Breast epithelium (tissue), 3 donors: ENCODE measurements around the gene NT5C2.

Experiments
- CTCF ChIP-seq, 3 donors: fragments of 450-650 bp; IDR thresholded peaks; one replicate each; pipeline ENCODE4 v1.5.1; 2016 to 2017; ENCODE audit warnings: antibody characterized with exemption in 3 of 3, mild to moderate bottlenecking in 3 of 3, moderate library complexity in 3 of 3
- POLR2A ChIP-seq: fragments of 450-650 bp; IDR thresholded peaks from one replicate; pipeline ENCODE4 v1.6.1; 2016; ENCODE audit warnings: antibody characterized with exemption, mild to moderate bottlenecking, moderate library complexity
- POLR2AphosphoS5 ChIP-seq, 3 donors: sonication (generic); formaldehyde crosslinking; IDR thresholded peaks; one replicate each; pipeline ENCODE4 v1.6.1; 2017; ENCODE audit warnings: antibody characterized with exemption in 3 of 3

GRCh38 chr10:103238506-103239252 lies 45.6 kb upstream of the NT5C2 start:
- no peak for TF ChIP-seq CTCF (IDR thresholded peaks at IDR 0.05)
- no peak for TF ChIP-seq POLR2A
- TF ChIP-seq POLR2AphosphoS5 (IDR thresholded peaks at IDR 0.05), result no peak
